DMS153 treated with DMSO at 0.1 percent for 48 hours (cell line): Measurements from ENCODE around the gene EML1.

Experiments
- DNase-seq: peaks from one replicate; lab custom pipeline; 2025; ENCODE audit not compliant: unreplicated experiment; lab: John Stamatoyannopoulos, UW

EML1 gene

DNA sequence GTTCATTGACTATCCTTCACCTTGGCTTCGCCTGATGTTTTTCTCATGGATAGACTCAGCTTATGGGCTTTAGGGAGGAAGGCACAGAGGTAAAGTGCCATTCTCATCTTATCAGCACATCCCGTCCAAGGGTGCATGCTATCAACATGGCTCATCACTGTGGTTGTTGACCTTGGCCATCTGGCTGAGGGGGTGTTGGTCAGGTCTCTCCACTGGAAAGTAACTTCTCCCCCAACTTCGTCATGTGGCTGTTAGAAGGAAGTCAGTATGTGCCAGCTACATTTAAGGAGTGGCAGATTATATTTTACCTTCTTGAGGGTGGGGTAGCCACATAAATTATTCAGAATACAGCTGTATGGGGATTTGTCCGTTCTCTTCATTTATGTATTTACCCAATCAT, 68.9 kb downstream of the EML1 start:
- no peak for DNase-seq

DNA sequence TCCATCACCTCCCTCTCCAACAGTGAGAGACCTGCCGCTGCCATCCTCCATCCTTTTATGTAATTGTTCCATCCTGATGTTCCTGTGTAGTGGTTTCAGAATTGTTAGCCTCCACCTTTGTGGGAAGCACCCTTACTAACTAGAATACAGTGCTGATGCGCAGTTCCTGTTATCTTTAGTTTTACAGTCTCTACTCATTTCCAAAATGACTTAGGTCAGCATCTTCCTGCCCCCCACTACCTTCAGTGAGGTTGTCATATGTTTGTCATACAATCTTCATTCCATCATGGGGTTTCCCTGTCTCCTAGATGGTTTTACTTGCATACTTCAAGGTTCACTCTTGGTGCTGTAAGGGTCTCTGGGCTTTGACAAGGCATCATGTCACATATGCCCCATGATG, 69.8 kb downstream of the EML1 start:
- no peak for DNase-seq

DNA sequence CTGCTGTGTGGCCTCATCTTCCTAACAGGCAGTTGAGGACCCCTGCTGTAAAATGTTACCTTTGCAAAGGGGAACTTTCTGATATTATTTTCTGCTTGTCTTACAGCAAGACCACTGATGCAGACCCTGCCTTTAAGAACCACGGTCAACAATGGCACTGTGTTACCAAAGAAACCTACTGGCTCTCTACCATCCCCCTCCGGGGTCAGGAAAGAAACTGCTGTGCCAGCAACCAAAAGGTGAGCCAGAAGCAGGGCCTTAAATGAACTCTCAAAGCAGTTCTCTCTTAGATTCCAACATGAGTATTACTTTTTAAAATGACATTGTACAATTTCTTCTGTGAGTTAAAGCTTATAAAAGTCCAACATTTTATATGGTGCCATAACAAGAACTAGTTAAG, 72.2 kb downstream of the EML1 start:
- no peak for DNase-seq

DNA sequence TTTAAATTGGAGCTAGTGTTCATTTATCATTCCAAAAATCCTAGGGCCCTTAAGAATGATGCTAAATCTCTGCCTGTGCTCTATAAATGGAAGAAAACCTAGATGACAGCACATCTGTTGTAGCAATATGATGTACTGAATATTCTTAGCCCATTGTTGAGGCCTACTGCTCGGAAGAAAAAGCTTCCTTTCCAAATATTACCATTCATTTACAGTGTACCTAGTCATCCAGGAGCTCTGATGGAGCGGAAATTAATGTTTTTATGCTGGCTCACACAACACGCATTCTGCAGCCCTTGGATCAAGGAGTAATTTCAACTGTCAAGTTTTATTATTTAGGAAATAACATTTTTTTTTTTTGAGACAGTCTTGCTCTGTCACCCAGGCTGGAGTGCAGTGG, 77.4 kb downstream of the EML1 start:
- DNase-seq: no peak

DNA sequence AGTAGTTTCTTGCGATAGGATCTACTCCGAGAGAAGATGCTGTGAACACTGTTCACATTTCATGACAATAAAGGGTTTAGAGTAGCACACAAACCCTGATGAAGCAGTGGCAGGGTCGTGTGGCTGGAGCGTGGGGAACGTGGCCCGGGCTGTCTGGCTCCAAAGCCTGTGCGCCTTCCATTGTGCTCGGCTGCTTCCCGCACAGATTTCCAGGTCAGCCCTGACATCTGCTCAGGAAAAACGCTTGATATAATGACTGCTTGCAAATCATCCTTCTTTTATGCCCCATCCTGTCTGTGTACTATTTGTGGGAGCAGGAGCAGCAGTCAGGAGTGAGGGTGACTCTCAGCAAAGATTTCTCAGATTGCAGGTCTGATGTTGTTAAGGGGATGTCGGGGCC, 78.6 kb downstream of the EML1 start:
- no peak for DNase-seq

DNA sequence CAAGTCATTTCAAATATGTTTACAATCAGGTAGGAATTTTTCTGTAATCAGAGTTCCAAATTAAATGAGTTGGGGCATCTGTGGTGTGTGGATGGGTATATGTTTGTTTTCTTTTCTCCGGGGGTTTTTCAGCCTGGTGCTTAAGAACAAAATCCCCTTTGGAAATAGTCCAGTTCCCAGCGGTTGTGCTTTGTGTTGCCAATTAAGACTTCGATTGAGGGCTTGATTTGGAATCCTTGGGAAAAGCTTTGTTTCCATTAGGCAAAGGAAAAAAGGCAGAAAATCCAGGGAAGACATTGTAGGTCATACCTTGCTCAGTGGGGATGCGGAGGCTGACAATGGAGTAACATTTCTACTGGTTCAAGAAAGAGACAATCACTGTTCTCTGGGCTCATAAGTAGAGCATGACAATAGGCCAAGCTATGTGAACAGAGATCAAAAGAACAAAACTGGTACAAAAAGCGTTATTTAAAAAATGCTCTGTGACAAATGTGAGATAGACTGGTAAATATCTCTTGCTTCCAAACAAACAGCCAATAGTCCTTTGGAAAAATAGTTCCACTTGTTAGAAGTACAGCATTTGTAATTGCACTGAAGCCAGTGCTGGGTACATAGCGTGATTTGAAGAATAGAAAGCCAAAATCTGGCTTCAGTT, 79.7 kb downstream of the EML1 start:
- DNase-seq: no peak

DNA sequence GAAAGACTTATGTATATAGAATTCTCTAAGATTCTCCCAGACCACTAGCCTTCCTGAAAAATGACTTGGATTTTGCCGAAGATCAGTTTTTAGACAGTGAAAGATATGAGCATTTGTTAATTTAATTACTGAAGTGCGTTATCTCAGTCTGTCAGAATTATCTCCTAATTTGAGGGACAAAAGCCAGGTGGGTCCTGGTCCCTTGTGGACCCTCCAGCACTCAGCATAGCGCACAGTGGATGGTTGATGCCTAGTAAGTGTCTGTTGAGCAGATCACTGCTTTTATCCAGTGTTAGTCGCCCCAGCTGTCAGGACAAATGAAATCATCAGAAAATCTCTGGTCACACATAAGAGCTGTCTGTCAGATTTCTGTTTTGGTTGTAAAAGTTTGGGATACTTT, 80.4 kb downstream of the EML1 start:
- DNase-seq: no peak

DNA sequence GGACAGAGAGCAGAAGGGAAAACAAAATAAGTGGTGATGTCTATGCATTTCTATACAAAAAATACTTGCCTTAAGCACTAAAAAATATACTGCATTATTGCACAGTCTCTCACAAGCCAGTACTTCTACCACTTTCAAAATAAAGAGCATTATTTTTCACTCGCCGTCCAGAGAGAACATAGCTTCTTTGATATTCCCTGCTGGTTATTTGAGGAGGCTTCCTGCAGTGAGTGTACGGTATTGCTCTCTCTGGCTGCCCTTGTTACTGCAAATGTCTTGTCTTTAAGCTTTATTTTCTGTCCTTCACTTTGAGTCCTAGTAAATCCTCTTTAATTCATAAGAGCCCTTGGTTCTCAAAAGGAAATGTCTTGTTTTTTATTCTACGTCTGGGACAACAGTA, 81.1 kb downstream of the EML1 start:
- DNase-seq: no peak

DNA sequence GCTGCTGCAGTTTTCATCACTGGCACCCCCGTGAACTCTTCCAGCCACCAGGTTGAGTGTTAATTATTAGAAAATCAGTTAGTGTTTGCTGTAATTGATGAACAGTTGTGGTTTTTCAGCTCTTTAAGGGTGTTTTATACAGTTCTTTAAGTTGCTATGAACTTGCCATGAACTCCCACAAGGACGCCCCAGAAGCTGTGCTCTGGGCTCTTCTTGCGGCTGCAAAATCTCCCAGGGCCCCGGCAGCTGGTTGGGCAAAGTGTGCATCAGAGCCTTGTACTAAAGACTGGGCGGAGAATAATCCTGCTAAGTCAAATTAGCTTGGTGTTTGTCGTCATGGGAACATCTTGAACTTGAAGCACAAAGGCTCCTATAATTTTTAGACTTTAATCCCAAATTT, 82.2 kb downstream of the EML1 start:
- no peak for DNase-seq

DNA sequence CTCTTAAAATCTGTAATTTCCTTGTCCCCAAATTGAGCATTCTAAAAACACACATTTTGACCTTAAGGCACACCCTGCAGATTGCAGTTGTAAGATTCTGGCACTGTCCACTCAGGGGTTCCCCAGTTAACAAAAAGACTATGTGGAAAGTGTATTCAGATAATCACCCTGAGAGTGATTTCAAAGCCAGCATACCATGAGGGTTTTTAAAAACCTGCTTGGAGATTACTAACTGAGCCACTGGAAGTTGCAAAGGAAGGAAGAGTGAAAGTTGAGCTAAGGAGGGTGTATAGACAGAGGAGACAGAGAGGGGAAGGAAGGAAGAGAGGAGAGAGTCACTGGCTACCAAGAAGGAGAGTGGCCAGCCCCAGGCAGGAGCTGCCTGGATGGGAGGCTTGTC, 82.6 kb downstream of the EML1 start:
- DNase-seq: no peak

DNA sequence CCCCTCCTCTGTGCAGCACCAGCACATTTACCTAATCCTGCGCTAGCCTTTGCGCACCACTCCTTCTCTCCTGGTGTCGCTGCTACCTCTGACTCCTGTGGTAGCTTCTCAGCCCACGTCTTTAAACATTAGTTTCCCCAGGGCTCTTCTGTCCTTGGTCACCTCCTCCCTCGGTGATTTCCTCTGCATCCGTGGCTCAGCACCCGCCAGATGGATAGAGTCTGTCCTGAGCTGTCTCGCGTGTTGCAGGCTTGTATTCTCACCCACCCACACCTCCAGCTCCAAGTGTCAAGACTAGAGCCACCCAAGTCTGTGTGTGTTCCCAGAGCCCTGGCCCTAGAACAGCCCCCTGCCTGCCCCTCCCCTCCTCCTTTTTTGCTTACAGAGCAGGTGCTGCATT, 83.2 kb downstream of the EML1 start:
- no peak for DNase-seq

DNA sequence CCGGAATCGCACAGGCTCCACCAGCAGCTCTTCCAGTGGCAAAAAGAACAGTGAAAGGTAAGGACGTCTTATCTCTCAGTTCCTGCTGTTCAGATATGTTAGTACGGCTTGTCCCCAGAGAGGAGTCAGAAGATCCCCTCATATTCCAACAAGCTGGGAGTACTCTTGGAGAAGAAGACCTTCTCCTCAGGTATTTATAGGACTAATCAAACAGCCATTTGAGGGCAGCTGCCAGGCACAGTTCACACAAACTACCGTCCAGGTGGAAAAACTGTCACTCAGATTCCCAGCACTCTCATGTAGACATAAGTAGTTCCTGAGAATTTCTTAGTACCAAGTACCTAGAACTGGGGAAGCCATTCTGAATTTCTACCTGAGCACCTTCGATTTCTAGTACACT, 85.3 kb downstream of the EML1 start:
- DNase-seq: no peak

DNA sequence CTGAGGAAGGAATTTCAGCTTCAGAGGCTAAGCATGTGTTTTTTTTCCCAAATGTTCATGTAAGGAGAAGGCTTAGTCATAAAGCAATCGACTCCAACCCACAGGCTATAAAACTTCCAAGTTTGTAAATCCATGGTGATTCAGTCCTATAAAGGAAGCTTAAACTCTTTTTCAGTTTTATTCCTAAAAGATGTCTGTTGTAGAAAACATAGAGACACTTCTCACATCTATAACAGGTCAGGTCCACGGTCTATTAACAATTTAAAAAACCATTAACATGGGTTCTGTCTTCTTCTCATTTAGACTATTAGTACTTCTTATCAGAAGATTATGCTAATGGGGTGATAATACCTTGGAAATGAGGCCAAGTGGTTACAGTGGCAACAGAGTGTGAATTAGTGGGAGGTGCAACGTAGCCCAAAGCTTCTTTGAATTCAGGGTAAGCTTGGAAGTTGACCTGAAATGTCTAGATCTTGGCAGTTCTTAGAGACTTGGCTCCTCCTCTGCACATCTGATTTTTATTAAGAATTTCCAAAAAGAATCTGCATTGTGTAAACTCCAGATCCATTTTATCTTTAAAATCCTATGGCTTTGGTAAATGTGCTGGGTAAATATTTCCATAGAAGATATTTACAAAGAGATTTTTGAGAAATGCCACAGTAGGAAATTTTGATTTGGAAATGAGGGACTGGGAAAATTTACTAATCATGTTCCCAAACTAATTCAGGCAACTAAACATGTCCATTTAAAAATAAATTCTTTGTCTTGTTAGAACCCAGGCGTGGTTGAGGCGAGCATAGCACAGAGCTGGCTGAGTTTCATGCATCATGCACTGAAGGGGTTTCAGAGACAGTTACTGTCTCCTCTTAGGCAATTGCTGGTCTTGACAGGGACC, 86.4 kb downstream of the EML1 start:
- no peak for DNase-seq

DNA sequence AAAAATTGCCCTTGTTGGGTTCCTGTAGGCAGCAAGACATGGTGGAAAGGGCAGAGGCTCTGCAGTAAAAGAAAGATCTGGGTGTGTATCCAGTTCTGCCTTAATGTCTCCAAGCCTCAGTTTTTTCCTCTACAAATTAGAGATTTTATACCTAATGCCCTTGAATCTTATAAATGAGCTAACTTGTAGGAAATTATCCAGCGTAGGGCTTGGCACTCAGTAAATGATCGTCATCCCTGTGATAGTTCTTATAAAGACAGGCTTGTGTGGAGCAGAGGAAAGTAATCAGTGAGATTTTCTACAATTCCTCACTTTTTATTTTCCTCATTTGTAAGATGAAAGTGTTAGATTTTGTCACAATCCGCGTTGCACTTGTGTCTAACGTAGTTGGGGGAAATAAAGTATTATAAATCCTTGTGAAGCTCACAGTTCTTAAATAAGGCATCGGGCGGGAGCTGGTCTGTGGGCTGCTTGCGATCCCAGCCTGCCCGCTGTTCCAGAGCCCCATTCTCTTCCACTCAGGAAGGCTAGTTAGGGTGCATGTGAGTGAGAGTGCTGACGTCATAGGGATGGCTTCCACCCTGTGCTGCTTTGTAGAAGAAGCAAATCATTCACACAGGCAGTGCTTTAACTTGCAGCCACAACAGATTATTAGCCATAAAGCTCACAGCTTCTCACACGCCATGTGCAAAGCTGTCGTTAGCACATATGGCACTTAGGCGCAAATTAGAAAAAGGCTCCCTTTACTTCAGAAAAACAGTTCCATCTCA, 87.6 kb downstream of the EML1 start:
- no peak for DNase-seq

DNA sequence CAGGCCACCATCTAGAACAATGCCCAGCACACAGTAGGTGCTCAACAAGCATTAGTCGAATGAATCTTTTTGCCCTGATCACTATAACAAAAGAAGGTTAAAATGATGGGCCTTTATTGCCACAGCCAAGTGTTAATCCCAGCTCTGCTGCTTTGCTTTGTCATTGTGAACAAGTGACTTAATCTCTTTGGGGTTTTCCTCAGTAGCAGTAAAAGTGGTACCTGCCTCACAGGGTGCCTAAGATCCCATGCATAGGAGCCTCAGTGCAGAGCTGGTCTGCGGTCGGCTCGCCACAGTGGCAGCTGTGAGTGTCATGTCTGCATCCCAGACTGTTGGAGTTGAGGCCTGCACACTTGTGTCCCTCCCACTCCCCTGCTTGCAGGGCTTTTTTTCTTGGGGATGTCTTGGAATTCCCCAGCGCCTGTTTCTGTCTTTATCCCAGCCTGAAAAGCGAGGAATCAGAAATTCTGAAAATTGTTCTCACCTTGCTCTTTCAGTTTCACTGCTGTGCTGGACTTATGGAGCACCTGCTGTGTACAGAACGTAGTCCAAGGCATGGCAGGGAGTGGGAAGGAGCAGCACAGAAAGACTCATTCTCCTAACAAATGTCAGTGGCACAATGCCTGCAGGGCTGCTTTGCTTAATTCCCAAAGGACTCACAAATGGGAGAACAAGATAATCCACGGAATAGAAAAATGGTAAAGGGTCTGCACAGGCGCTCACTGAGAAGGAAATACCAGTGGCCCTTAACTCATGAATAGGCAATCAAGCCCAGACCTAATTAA, 90.8 kb downstream of the EML1 start:
- no peak for DNase-seq

DNA sequence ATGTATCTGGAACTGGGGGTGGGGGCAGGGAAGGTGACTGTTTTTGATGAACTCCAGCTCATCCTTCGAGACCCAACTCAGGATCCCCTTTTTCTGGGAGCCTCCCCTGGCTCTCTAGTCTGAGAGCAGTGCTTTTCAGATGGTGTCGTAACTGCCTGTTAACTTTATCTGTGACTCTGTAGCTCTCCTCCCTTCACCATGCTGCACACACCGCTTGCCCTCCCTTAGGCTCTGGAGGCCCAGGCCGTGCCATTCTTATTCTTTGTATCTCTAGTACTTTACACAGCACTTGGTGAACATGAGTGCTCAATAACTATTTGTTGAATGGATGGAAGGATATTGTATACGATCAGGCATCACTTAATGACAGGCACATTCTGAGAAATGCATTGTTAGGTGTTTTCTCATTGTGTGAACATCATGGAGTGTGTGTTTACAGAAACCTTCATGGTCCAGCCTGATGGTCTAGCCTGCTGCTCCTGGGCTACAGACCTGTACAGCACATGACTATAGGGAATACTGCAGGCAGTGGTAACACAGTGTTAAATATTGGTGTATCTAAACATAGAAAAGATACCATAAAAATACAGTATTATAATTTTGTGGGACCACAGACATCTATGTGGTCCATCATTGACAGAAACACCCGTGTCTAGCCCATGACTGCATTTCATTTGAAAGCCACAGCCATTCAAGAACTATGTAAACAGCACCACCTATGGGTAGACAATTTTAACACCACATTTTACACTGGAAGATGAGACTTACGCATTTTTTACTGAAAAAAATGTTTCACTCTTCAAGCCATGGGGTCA, 91.8 kb downstream of the EML1 start:
- DNase-seq: no peak

DNA sequence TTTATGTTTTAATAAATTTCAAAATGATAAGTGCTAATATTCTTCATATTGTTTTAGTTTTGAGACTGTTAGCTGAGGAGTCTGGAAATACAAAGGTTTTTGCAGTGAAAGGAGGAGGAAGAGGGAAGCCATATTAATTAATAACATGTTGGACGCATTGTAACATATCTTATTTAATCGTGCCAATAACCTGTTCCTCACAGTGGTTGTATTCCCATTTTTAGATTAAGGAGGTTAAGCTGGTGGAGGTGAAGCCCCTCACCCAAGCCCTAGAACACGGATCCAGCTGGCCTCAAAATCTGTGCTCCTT, 92.4 kb downstream of the EML1 start:
- DNase-seq: no peak

DNA sequence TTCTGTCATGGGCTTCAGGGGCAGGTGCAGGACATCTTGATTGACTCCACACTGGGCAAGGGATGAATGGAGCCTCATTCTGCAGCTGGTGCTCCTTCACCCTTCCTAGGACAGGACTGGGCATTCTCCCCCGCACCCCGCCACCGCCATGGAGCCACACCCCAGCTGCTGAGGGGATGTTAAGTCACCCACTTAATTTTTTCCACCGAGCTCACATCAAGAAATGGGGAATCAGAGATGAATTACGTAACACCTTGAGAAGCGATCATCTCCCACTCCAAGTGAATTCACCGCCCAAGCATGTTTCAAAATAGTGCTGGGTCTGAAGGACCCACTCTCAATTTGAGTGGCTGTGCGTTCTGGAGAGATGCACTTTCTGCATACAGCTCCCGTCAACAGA, 94.2 kb downstream of the EML1 start:
- DNase-seq: no peak

DNA sequence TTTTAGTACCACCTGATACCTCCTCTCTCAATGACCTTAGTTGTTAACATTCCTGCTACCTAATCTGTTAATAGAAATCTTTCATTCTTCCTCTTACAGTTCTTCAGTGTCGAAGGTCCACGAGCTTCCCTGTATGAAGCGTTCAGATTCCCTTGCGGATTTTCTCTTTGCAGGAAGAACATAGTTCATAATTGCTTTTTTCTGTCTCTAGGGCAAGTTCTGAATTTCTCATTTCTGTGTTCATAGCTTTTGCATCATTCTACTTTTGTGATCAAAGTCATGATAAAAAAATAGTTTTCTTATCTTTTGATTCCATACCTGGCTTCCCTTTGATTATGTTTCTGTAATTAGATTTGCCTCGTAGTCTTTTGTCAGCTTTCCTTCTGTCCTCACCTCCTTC, 94.9 kb downstream of the EML1 start:
- DNase-seq: no peak

DNA sequence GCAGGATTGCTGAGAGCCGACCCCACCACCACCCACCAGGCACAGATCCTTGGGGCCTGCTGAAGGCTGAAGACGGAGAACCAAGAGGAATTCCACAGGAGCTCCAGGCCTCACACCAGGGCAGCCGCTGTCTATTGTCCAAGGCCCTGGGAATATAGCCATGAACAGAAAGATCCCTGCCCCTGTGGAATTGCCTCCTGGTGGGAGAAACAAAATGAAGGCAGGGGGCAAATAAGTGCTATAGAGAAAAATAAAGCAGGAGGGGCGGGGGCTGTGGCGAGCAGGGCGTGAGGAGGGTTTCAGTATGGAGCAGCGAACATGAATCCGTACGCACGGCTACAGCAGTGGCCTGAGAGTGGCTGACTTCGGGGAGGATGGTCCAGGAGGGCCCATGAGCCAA, 96.1 kb downstream of the EML1 start:
- no peak for DNase-seq

DNA sequence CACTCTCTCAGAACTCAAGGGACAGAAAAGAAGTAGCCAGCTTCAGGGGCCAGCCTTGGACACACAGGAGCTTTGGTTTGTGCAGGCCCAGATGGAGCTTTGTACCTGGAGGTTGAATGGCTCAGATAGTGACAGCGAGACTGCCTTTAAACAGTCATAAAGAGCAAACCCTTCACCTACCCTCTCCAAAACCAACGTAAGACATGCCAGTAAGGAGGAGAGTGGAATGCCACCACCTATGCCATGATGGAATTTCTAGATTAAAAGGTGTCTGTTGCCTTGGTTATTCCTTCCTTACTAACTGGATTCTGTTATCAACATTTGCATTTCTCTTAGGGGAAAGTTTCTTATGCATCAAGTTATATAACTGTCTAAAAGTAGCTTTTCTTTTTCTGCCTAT, 98.1 kb downstream of the EML1 start:
- no peak for DNase-seq
